Upper lobe of left lung (tissue), 6 donors: ENCODE data around the gene LAGE3. TPM values are rescaled to one million over a fixed set of nuclear protein-coding genes. Genes with fewer than 3 reads are reported as not detected.

Experiments
- ATAC-seq, 2 donors: fragments of 200-7000 bp; cut with Tn5 transposase; one replicate each; pipeline ENCODE4 v1.9.1; 2022; ENCODE audit warnings: mild to moderate bottlenecking in 2 of 2, moderate library complexity in 2 of 2; ENCODE audit not compliant: low FRiP score in 2 of 2
- DNase-seq, 2 donors: peaks; one replicate each; pipeline ENCODE4 v3.0.0-alpha.2; 2019 to 2020
- H3K27ac ChIP-seq, 4 donors: fragments of 200-600 bp; sonication (generic); one replicate each; pipeline ENCODE4 v1.5.1; 2016 to 2019
- H3K27me3 ChIP-seq, 4 donors: fragments of 200-600 bp; sonication (generic); one replicate each; pipeline ENCODE4 v1.5.1; 2017 to 2019
- H3K36me3 ChIP-seq, 4 donors: fragments of 200-600 bp; sonication (generic); one replicate each; pipeline ENCODE4 v1.5.1; 2016 to 2019
- H3K4me1 ChIP-seq, 4 donors: fragments of 200-600 bp; sonication (generic); one replicate each; pipeline ENCODE4 v1.5.1; 2018 to 2019
- H3K4me3 ChIP-seq, 4 donors: fragments of 200-600 bp; sonication (generic); one replicate each; pipeline ENCODE4 v1.5.1; 2017 to 2019; ENCODE audit warnings: mild to moderate bottlenecking in 2 of 4, moderate library complexity in 1 of 4
- H3K9me3 ChIP-seq, 4 donors: fragments of 200-600 bp; sonication (generic); one replicate each; pipeline ENCODE4 v1.5.1; 2018 to 2019
- EP300 ChIP-seq, 4 donors: sonication (generic); formaldehyde crosslinking; IDR thresholded peaks; one replicate each; pipeline ENCODE4 v1.5.1; 2017; ENCODE audit warnings: antibody characterized with exemption in 4 of 4, control low read depth in 2 of 4
- POLR2A ChIP-seq, 4 donors: fragments of 450-650 bp; IDR thresholded peaks; one replicate each; pipeline ENCODE4 v1.5.1; 2016 to 2017; ENCODE audit warnings: antibody characterized with exemption in 4 of 4, mild to moderate bottlenecking in 2 of 4
- POLR2AphosphoS5 ChIP-seq, 2 donors: sonication (generic); formaldehyde crosslinking; IDR thresholded peaks; one replicate each; pipeline ENCODE4 v1.5.1; 2017; ENCODE audit warnings: antibody characterized with exemption in 2 of 2
- WGBS, 2 donors: methylation state at CpG; one replicate each; pipeline ENCODE4 v1.1.5; 2017 to 2018; 5-methylcytosine and 5-hydroxymethylcytosine counted together
- total RNA-seq, 6 donors: library from RNA; depleted of rRNA in 4 of 6; stranded (reverse); fragments of >200 nt in 4 of 6; gene quantifications; one replicate each; pipeline versions ENCODE4 v1.1.0 to v1.2.1, GENCODE V29; 2016 to 2021
- TF ChIP-seq, protein P1 (sequence below), 6 experiments: fragments of 450-650 bp in 4 of 6; fragments of 200-600 bp in 2 of 6; sonication (generic) in 2 of 6; IDR thresholded peaks; one replicate each; pipeline ENCODE4 v1.5.1; 2016 to 2019; ENCODE audit warnings: antibody characterized with exemption in 6 of 6
- donor health status: DM: no; HTN: no; CAD: no; lungs with moderate emphysema.
- donor health status: DM: no; HTN: yes; CAD: no; lungs with severe emphysema.

LAGE3 gene
- total RNA-seq, 6 donors from 2014 or later = 16.6 to 25.4 (median 20.2) TPM

- Histone ChIP-seq H3K4me1 (peaks cover 0 to 12% (median 0%) of the 10 kb centered on the region in 4 donors), H3K27ac (no peak overlapping the region), H3K36me3 (peaks cover 0 to 50% (median 21%) of the 10 kb centered on the region in 4 donors), H3K4me3 (no peak overlapping the region), H3K27me3 (no peaks in the 10 kb centered on the region), H3K9me3 (no peaks in the 10 kb centered on the region)
- no peak for ATAC-seq
- 92% methylated on average over 14 to 17 of the region's 17 CpGs for WGBS, 2 donors
- no peak for DNase-seq
- TF ChIP-seq, protein P1, sequence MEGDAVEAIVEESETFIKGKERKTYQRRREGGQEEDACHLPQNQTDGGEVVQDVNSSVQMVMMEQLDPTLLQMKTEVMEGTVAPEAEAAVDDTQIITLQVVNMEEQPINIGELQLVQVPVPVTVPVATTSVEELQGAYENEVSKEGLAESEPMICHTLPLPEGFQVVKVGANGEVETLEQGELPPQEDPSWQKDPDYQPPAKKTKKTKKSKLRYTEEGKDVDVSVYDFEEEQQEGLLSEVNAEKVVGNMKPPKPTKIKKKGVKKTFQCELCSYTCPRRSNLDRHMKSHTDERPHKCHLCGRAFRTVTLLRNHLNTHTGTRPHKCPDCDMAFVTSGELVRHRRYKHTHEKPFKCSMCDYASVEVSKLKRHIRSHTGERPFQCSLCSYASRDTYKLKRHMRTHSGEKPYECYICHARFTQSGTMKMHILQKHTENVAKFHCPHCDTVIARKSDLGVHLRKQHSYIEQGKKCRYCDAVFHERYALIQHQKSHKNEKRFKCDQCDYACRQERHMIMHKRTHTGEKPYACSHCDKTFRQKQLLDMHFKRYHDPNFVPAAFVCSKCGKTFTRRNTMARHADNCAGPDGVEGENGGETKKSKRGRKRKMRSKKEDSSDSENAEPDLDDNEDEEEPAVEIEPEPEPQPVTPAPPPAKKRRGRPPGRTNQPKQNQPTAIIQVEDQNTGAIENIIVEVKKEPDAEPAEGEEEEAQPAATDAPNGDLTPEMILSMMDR (IDR thresholded peaks at IDR 0.05) = no peak
- TF ChIP-seq POLR2AphosphoS5 (IDR thresholded peaks at IDR 0.05) = no peak
- no peak for TF ChIP-seq POLR2A (IDR thresholded peaks at IDR 0.05)
- no peak for TF ChIP-seq EP300 (IDR thresholded peaks at IDR 0.05)
Measured at GRCh38 chrX:154450312-154450711, 28.8 kb downstream of the LAGE3 start.

DNA sequence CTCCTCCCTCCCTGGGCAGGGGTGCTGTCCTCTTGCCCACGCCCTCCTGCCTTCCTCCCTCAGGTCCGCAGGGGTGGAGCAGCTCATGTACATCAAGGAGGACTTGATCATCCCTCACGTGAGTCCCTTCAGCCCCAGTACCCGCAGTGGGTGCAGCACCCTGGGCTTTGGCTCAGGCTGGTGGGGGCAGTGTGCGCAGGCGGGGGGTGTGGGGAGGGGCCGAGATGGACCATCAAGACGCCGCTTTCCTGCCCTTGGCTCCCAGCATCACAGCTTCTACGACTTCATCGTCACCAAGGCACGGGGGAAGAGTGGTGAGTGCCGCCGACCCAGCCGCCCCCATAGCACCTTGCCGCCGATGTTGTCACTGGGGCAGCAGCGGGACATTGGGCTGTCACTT, 29.5 kb downstream of the LAGE3 start:
- DNase-seq (no peak), ATAC-seq (no peak)
- H3K36me3 ChIP-seq = peaks cover 0 to 50% (median 21%) of the 10 kb centered on the region in 4 donors
- H3K9me3 ChIP-seq = no peaks in the 10 kb centered on the region
- H3K4me3 ChIP-seq = no peak overlapping the region
- 87 to 100% methylated on average over 7 to 18 of the region's 18 CpGs for WGBS, 2 donors
- no peak overlapping the region for H3K27ac ChIP-seq
- TF ChIP-seq EP300 (IDR thresholded peaks at IDR 0.05) (no peak), POLR2A (IDR thresholded peaks at IDR 0.05) (no peak), POLR2AphosphoS5 (IDR thresholded peaks at IDR 0.05) (no peak)
- TF ChIP-seq, protein P1 (IDR thresholded peaks at IDR 0.05) = no peak
- H3K27me3 ChIP-seq = no peaks in the 10 kb centered on the region
- H3K4me1 ChIP-seq = peaks cover 6 to 19% (median 6%) of the 10 kb centered on the region in 4 donors

- Histone ChIP-seq H3K4me3 (no peak overlapping the region), H3K27me3 (no peaks in the 10 kb centered on the region), H3K27ac (no peak overlapping the region), H3K4me1 (peaks cover 6 to 20% (median 7%) of the 10 kb centered on the region in 4 donors), H3K9me3 (no peaks in the 10 kb centered on the region), H3K36me3 (peaks cover 0 to 50% (median 21%) of the 10 kb centered on the region in 4 donors)
- TF ChIP-seq, protein P1 (IDR thresholded peaks at IDR 0.05) = no peak
- TF ChIP-seq EP300 (IDR thresholded peaks at IDR 0.05) (no peak), POLR2AphosphoS5 (IDR thresholded peaks at IDR 0.05) (no peak), POLR2A (IDR thresholded peaks at IDR 0.05) (no peak)
- DNase-seq (no peak), ATAC-seq (no peak)
- 91 to 97% methylated on average over 6 to 14 of the region's 14 CpGs for WGBS, 2 donors
Measured at GRCh38 chrX:154448484-154448883, 30.6 kb downstream of the LAGE3 start.

DNA sequence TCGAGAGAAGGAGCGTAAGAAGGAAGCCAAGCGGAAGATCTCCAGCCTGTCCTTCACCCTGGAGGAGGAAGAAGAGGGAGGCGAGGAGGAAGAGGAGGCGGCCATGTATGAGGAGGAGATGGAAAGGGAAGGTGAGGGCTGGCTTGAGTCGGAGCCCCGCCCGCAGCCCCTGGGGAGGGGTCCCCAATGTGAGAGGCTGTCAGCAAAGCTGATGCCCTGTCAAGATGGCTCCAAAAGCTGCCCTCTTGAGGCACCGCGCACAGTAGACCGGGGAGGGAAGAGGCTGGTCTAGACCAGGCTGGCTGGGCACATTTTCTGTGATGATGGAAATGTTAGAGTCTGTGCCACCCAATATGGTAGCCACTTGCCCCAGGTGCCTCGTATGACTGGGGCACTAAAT, 32.7 kb downstream of the LAGE3 start:
- TF ChIP-seq POLR2AphosphoS5 (IDR thresholded peaks at IDR 0.05) (no peak), EP300 (IDR thresholded peaks at IDR 0.05) (no peak), POLR2A (IDR thresholded peaks at IDR 0.05) (no peak)
- TF ChIP-seq, protein P1 (IDR thresholded peaks at IDR 0.05) = no peak
- Histone ChIP-seq H3K9me3 (no peaks in the 10 kb centered on the region), H3K27ac (no peak overlapping the region), H3K36me3 (peaks cover 0 to 60% (median 33%) of the 10 kb centered on the region in 4 donors), H3K4me1 (peaks cover 6 to 20% (median 7%) of the 10 kb centered on the region in 4 donors), H3K27me3 (no peaks in the 10 kb centered on the region), H3K4me3 (no peak overlapping the region)
- no peak for ATAC-seq
- 86 to 92% methylated on average over 8 to 12 of the region's 12 CpGs for WGBS, 2 donors
- DNase-seq = no peak

- Histone ChIP-seq H3K36me3 (peaks cover 0 to 60% (median 34%) of the 10 kb centered on the region in 4 donors), H3K27me3 (no peaks in the 10 kb centered on the region), H3K4me3 (no peak overlapping the region), H3K4me1 (peaks cover 6 to 20% (median 7%) of the 10 kb centered on the region in 4 donors), H3K27ac (no peak overlapping the region), H3K9me3 (no peaks in the 10 kb centered on the region)
- ATAC-seq (no peak), DNase-seq (no peak)
- 87 to 98% methylated on average over 8 to 16 of the region's 16 CpGs for WGBS, 2 donors
- no peak for TF ChIP-seq EP300 (IDR thresholded peaks at IDR 0.05)
- TF ChIP-seq POLR2AphosphoS5 (IDR thresholded peaks at IDR 0.05) = no peak
- TF ChIP-seq, protein P1 (IDR thresholded peaks at IDR 0.05) = no peak
- no peak for TF ChIP-seq POLR2A (IDR thresholded peaks at IDR 0.05)
Measured at GRCh38 chrX:154445776-154446175, 33.3 kb downstream of the LAGE3 start.
